Stromal cell of bone marrow (primary cell): Measurements from ENCODE around the gene ST7L.

Source experiments
- DNase-seq: peaks from one replicate; pipeline ENCODE4 v3.0.0-alpha.2; 2012; ENCODE audit warnings: low read depth

The ST7L gene

GRCh38 chr1:112514901-112515300 lies 104.0 kb downstream of the ST7L start:
- DNase-seq: no peak

- peak; percentile 30 for DNase-seq
These were observed 105.7 kb downstream of the ST7L start for GRCh38 chr1:112513112-112513870.

GRCh38 chr1:112511897-112512296 lies 107.0 kb downstream of the ST7L start:
- DNase-seq: no peak

- no peak for DNase-seq
These were observed 108.6 kb downstream of the ST7L start for GRCh38 chr1:112510340-112510739.

- no peak for DNase-seq
These were observed 109.2 kb downstream of the ST7L start for GRCh38 chr1:112509660-112510178.

GRCh38 chr1:112509005-112509659 lies 109.8 kb downstream of the ST7L start:
- no peak for DNase-seq

- DNase-seq: no peak
These were observed 110.5 kb downstream of the ST7L start, which contains the start of gene WNT2B for GRCh38 chr1:112508278-112509004. Gene WNT2B, plus strand, starts transcription at chr1:112508965. Its CDS starts 298 bp downstream, at chr1:112509263.

- no peak for DNase-seq
These were observed 111.0 kb downstream of the ST7L start for GRCh38 chr1:112507921-112508277.

GRCh38 chr1:112507336-112507735 lies 111.6 kb downstream of the ST7L start:
- DNase-seq: no peak

- no peak for DNase-seq
These were observed 112.2 kb downstream of the ST7L start for GRCh38 chr1:112506731-112507130.

- no peak for DNase-seq
These were observed 112.6 kb downstream of the ST7L start for GRCh38 chr1:112506306-112506705.

GRCh38 chr1:112505878-112506277 lies 113.1 kb downstream of the ST7L start:
- DNase-seq: no peak

- DNase-seq: no peak
These were observed 113.5 kb downstream of the ST7L start for GRCh38 chr1:112505400-112505785.

GRCh38 chr1:112504661-112505399 lies 114.1 kb downstream of the ST7L start:
- no peak for DNase-seq

GRCh38 chr1:112504001-112504660 lies 114.8 kb downstream of the ST7L start:
- no peak for DNase-seq

- DNase-seq: no peak
These were observed 116.1 kb downstream of the ST7L start for GRCh38 chr1:112502826-112503225.

GRCh38 chr1:112501810-112502641 lies 116.9 kb downstream of the ST7L start:
- DNase-seq: peak; percentile 31

GRCh38 chr1:112496290-112496689 lies 122.7 kb downstream of the ST7L start:
- no peak for DNase-seq

GRCh38 chr1:112493351-112493750 lies 125.6 kb downstream of the ST7L start:
- DNase-seq: no peak

GRCh38 chr1:112492076-112492475 lies 126.9 kb downstream of the ST7L start:
- DNase-seq: no peak

- DNase-seq: no peak
These were observed 130.8 kb downstream of the ST7L start for GRCh38 chr1:112488141-112488540.
